ENCODE measurements around the gene PSMA1. TPM values are rescaled to one million over a fixed set of nuclear protein-coding genes. Genes with fewer than 3 reads are reported as not detected.

The PSMA1 gene
- total and polyA plus RNA-seq, 3 experiments from 2014 or later: 159 to 344 (median 337) TPM

DNA sequence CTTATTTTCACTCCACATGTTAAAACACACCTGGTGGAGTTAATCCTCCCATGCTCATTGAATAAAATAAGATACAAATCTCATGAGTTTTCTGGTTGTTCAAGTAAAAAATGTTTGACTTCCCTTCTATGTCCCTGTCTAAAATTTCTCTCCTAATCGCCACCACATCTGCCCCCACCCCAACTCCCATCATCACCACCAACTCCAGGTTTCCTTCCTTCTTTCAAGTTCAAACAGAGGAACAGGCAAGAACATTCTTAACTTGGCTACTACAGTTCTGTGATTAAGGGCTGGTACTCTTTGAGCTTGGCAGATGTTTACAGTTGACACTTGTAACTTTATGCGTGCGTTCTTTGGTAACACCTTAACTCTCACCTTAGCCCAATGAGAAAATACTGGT lies 9.1 kb upstream of the PSMA1 start:
- Mint-ChIP-seq H3K36me3 (peaks cover 0 to 4% (median 3%) of the 10 kb centered on the region in 3 donors), H3K27ac (peak overlapping the region in 1 of 8 donors; percentile 68)
- CTCF ChIA-PET: interaction anchor here (1.1 kb wide), 1 partner anchor 9 kb away, joined by 4 read pairs; the partner anchor contains the start of gene PSMA1

DNA sequence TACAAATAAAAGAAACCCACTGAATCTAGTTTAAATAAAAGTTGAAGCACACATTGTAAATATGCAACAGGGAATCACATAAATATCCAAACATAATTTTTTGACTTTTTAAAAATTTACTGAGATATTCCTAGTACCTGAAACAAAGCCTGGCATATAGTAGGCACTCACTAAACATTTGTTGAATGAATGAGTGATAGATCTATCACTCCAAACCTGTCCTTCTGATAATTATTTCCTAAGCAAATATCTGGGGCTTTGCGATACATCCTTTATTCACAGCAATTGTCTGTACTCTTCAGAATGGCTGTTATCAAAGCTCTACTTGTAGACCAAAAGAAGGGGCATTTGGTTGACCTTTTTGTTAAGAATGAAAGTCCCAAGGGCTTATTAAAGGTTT lies 2.6 kb upstream of the PSMA1 start:
- Histone ChIP-seq H3K9me3 (ENCODE audit: low read length) (no peaks in the 10 kb centered on the region), H3K27ac (ENCODE audit: low read depth, low read length) (no peak overlapping the region), H3K4me1 (ENCODE audit: insufficient read depth, low read length) (peaks cover 24% of the 10 kb centered on the region), H3K4me3 (ENCODE audit: low read length) (no peak overlapping the region), H3K27me3 (ENCODE audit: insufficient read depth, low read length, poor library complexity, severe bottlenecking) (no peaks in the 10 kb centered on the region), H3K36me3 (ENCODE audit: insufficient read depth, low read length) (no peaks in the 10 kb centered on the region)
- H3K4me1 Mint-ChIP-seq: peaks cover 25 to 31% (median 27%) of the 10 kb centered on the region in 3 donors
- no peaks in the 10 kb centered on the region for H3K9me3 Mint-ChIP-seq
- POLR2A ChIA-PET: no interaction called here
- peak overlapping the region in 1 of 8 donors; percentile 24 for H3K27ac Mint-ChIP-seq
- peak overlapping the region in 2 of 7 donors; percentile 23 to 27 for H3K4me3 Mint-ChIP-seq
- no peaks in the 10 kb centered on the region for H3K27me3 Mint-ChIP-seq
- CTCF ChIA-PET: interaction anchor here (1.3 to 1.9 kb wide), 2 partner anchors 122 to 385 kb away, joined by 5 to 7 read pairs; no protein-coding TSS in a partner anchor
- DNase-seq: no peak
- H3K36me3 Mint-ChIP-seq: peaks cover 0 to 22% (median 0%) of the 10 kb centered on the region in 3 donors

More for the DNA sequence above, 9.1 kb upstream of the PSMA1 start:
- Mint-ChIP-seq H3K4me3 (no peak overlapping the region), H3K4me1 (no peaks in the 10 kb centered on the region), H3K9me3 (no peaks in the 10 kb centered on the region), H3K27me3 (no peaks in the 10 kb centered on the region)
- H3K27me3 ChIP-seq (ENCODE audit: insufficient read depth, low read length, poor library complexity, severe bottlenecking): no peaks in the 10 kb centered on the region
- H3K27ac ChIP-seq (ENCODE audit: low read depth, low read length): no peak overlapping the region
- H3K9me3 ChIP-seq (ENCODE audit: low read length): no peaks in the 10 kb centered on the region
- H3K4me1 ChIP-seq (ENCODE audit: insufficient read depth, low read length): no peaks in the 10 kb centered on the region
- DNase-seq: no peak
- H3K36me3 ChIP-seq (ENCODE audit: insufficient read depth, low read length): no peaks in the 10 kb centered on the region
- POLR2A ChIA-PET: no interaction called here
- H3K4me3 ChIP-seq (ENCODE audit: low read length): no peak overlapping the region

DNA sequence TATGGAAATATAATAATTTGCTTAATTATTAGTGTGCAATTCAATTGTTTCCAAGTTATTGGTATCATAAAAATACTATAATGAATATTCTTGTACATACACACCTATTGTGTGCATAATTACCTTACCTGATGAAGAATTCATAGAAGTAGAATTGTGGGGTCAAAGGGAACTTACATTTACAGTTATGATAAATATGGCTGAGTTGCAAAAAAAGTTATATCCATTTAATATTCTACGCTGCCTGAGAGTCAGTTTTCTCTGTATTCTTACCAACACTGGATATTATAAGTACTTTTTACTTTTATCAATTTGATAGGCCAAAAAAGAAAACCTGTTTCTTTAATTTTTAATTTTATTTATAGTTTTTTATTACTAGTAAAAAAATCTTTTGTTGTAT lies 2.1 kb upstream of the PSMA1 start:
- H3K36me3 Mint-ChIP-seq: peaks cover 0 to 27% (median under 1%) of the 10 kb centered on the region in 3 donors
- Histone ChIP-seq H3K36me3 (ENCODE audit: insufficient read depth, low read length) (peaks cover 5% of the 10 kb centered on the region), H3K27ac (ENCODE audit: low read depth, low read length) (no peak overlapping the region), H3K27me3 (ENCODE audit: insufficient read depth, low read length, poor library complexity, severe bottlenecking) (no peaks in the 10 kb centered on the region), H3K4me1 (ENCODE audit: insufficient read depth, low read length) (peaks cover 24% of the 10 kb centered on the region), H3K9me3 (ENCODE audit: low read length) (no peaks in the 10 kb centered on the region), H3K4me3 (ENCODE audit: low read length) (no peak overlapping the region)
- H3K27ac Mint-ChIP-seq: no peak overlapping the region
- CTCF ChIA-PET: interaction anchor here (1.9 kb wide), 1 partner anchor 122 kb away, joined by 5 read pairs; no protein-coding TSS in a partner anchor
- DNase-seq: no peak
- peak overlapping the region in 1 of 7 donors; percentile 27 for H3K4me3 Mint-ChIP-seq
- no peaks in the 10 kb centered on the region for H3K9me3 Mint-ChIP-seq
- POLR2A ChIA-PET: no interaction called here
- H3K27me3 Mint-ChIP-seq: no peaks in the 10 kb centered on the region
- H3K4me1 Mint-ChIP-seq: peaks cover 30 to 37% (median 33%) of the 10 kb centered on the region in 3 donors

DNA sequence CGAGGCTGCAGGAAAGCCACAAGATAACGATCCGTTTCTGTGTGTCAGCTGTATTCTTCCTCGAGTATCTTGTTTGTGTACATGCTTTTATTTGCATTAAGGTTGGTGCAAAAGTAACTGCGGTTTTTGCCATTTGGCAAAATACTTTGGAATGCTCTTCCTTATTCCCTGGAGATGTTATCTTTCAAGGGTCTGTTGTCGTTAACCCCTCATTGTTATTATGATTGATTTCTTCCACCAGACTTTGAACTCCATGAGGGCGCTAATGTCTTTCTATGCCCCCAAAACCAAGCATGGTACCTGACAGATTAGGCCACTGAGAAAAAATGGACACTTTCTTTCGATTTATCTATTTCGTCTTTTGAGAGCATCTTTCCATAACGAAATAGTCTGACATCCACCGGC lies 563 bp upstream of the PSMA1 start:
- H3K4me3 ChIP-seq (ENCODE audit: low read length): peak overlapping the region; percentile 93
- no peaks in the 10 kb centered on the region for H3K27me3 Mint-ChIP-seq
- CTCF ChIA-PET: interaction anchor here (0.8 to 2.2 kb wide), 13 partner anchors 9 to 387 kb away, joined by 3 to 11 read pairs (median 3); partner anchors contain the start of genes CYP2R1 and PDE3B

DNA sequence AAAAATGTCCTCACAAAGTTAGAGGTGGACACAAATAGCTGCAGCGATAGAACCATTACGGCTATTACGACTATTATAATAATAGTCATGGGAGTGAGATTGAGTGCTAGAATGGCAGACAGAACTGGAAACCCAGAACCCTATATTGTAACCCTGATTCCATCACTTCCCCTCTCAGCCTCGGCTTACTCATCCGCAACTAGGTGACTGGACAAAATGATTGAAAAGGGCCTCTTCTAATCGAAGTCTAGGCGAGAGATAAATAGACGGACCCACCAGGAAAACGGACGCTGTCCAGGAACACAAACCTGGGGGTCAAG lies 629 bp downstream of the PSMA1 start:
- Histone ChIP-seq H3K36me3 (ENCODE audit: insufficient read depth, low read length) (peaks cover 14% of the 10 kb centered on the region), H3K4me3 (ENCODE audit: low read length) (peak overlapping the region; percentile 93), H3K4me1 (ENCODE audit: insufficient read depth, low read length) (peaks cover 24% of the 10 kb centered on the region), H3K9me3 (ENCODE audit: low read length) (no peaks in the 10 kb centered on the region), H3K27me3 (ENCODE audit: insufficient read depth, low read length, poor library complexity, severe bottlenecking) (no peaks in the 10 kb centered on the region), H3K27ac (ENCODE audit: low read depth, low read length) (peak overlapping the region; percentile 83)
- POLR2A ChIA-PET: interaction anchor here (1.4 to 2.1 kb wide), 3 partner anchors 20 to 372 kb away, joined by 6 to 13 read pairs (median 9); partner anchors contain the start of genes COPB1, CYP2R1 and PDE3B
- H3K4me3 Mint-ChIP-seq: peak overlapping the region; percentile 94 to 98 (median 97)
- no peak for DNase-seq
- no peaks in the 10 kb centered on the region for H3K9me3 Mint-ChIP-seq
- H3K27me3 Mint-ChIP-seq: no peaks in the 10 kb centered on the region
- H3K36me3 Mint-ChIP-seq: peaks cover 0 to 38% (median 4%) of the 10 kb centered on the region in 3 donors
- CTCF ChIA-PET: interaction anchor here (0.7 to 2.2 kb wide), 9 partner anchors 10 to 389 kb away, joined by 3 to 11 read pairs (median 4); partner anchors contain the start of gene CYP2R1
- peak overlapping the region; percentile 93 to 98 (median 96) for H3K27ac Mint-ChIP-seq
- peaks cover 33 to 44% (median 41%) of the 10 kb centered on the region in 3 donors for H3K4me1 Mint-ChIP-seq

More for the DNA sequence above, 563 bp upstream of the PSMA1 start:
- H3K36me3 ChIP-seq (ENCODE audit: insufficient read depth, low read length): peaks cover 8% of the 10 kb centered on the region
- H3K27ac Mint-ChIP-seq: peak overlapping the region; percentile 93 to 98 (median 96)
- H3K4me1 ChIP-seq (ENCODE audit: insufficient read depth, low read length): peaks cover 24% of the 10 kb centered on the region
- POLR2A ChIA-PET: interaction anchor here (0.7 to 2.1 kb wide), 7 partner anchors 21 to 371 kb away, joined by 3 to 13 read pairs (median 4); partner anchors contain the start of genes COPB1, CYP2R1 and PDE3B
- peak overlapping the region; percentile 94 to 98 (median 97) for H3K4me3 Mint-ChIP-seq
- H3K27ac ChIP-seq (ENCODE audit: low read depth, low read length): peak overlapping the region; percentile 83
- H3K4me1 Mint-ChIP-seq: peaks cover 33 to 40% (median 36%) of the 10 kb centered on the region in 3 donors
- H3K27me3 ChIP-seq (ENCODE audit: insufficient read depth, low read length, poor library complexity, severe bottlenecking): no peaks in the 10 kb centered on the region
- no peaks in the 10 kb centered on the region for H3K9me3 Mint-ChIP-seq
- DNase-seq: no peak
- H3K9me3 ChIP-seq (ENCODE audit: low read length): no peaks in the 10 kb centered on the region
- peaks cover 0 to 31% (median 2%) of the 10 kb centered on the region in 3 donors for H3K36me3 Mint-ChIP-seq

DNA sequence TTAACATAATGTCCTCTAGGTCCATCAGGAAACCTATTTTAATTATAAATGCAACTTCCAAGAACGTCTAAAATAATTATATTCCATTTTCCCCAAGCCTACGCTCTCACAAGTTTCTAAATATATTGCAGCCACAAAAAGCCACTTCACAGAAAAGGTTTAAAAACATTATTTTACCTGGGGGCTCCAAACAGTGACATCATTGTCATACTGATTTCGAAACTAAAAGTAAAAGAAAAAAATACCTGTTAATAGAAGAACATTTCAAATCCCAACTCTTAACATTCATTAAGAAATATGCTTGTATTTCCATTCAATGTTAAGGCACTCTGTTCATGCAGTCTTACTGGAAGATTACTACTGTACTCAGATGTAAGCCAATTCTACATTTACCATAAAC lies 1.4 kb downstream of the PSMA1 start:
- Mint-ChIP-seq H3K9me3 (no peaks in the 10 kb centered on the region), H3K27me3 (no peaks in the 10 kb centered on the region), H3K36me3 (peaks cover 0 to 44% (median 4%) of the 10 kb centered on the region in 3 donors), H3K4me3 (peak overlapping the region; percentile 94 to 98 (median 97)), H3K4me1 (peaks cover 33 to 45% (median 42%) of the 10 kb centered on the region in 3 donors), H3K27ac (peak overlapping the region; percentile 63 to 98 (median 96))
- peak overlapping the region; percentile 83 for H3K27ac ChIP-seq (ENCODE audit: low read depth, low read length)
- H3K4me1 ChIP-seq (ENCODE audit: insufficient read depth, low read length): peaks cover 24% of the 10 kb centered on the region
- H3K4me3 ChIP-seq (ENCODE audit: low read length): peak overlapping the region; percentile 93
- H3K9me3 ChIP-seq (ENCODE audit: low read length): no peaks in the 10 kb centered on the region
- no peaks in the 10 kb centered on the region for H3K27me3 ChIP-seq (ENCODE audit: insufficient read depth, low read length, poor library complexity, severe bottlenecking)
- DNase-seq: no peak
- CTCF ChIA-PET: interaction anchor here (0.7 to 2.2 kb wide), 4 partner anchors 126 to 389 kb away, joined by 3 to 11 read pairs (median 4); partner anchors contain the start of gene CYP2R1
- POLR2A ChIA-PET: interaction anchor here (2.1 kb wide), 1 partner anchor 373 kb away, joined by 9 read pairs; the partner anchor contains the start of gene CYP2R1
- peaks cover 15% of the 10 kb centered on the region for H3K36me3 ChIP-seq (ENCODE audit: insufficient read depth, low read length)

DNA sequence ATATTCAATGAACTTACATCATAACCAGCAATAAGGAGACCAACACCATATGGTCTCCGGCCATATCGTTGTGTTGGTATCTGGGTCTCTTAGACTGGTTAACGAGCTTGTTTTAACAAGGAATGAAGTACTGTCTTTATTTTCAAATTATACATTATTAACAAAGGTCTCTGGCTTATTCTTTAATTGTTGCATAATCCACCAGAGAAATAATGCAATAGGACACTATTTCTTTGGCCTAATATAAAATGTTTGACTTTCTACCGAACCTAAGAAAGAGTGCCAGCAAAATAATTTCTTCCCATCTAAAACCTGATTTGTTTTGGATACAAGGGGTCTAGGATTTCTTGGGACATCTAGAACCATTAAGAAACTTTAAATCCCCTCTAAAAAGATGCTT lies 6.4 kb downstream of the PSMA1 start:
- no peak for DNase-seq
- ChIA-PET POLR2A (no interaction called here), CTCF (no interaction called here)
- Histone ChIP-seq H3K4me1 (ENCODE audit: insufficient read depth, low read length) (peaks cover 10% of the 10 kb centered on the region), H3K36me3 (ENCODE audit: insufficient read depth, low read length) (peaks cover 44% of the 10 kb centered on the region), H3K27me3 (ENCODE audit: insufficient read depth, low read length, poor library complexity, severe bottlenecking) (no peaks in the 10 kb centered on the region), H3K9me3 (ENCODE audit: low read length) (no peaks in the 10 kb centered on the region), H3K27ac (ENCODE audit: low read depth, low read length) (no peak overlapping the region), H3K4me3 (ENCODE audit: low read length) (no peak overlapping the region)
- no peak overlapping the region for H3K27ac Mint-ChIP-seq
- no peak overlapping the region for H3K4me3 Mint-ChIP-seq
- no peaks in the 10 kb centered on the region for H3K9me3 Mint-ChIP-seq
- no peaks in the 10 kb centered on the region for H3K27me3 Mint-ChIP-seq
- peaks cover 18 to 34% (median 25%) of the 10 kb centered on the region in 3 donors for H3K4me1 Mint-ChIP-seq
- peaks cover 4 to 72% (median 16%) of the 10 kb centered on the region in 3 donors for H3K36me3 Mint-ChIP-seq

DNA sequence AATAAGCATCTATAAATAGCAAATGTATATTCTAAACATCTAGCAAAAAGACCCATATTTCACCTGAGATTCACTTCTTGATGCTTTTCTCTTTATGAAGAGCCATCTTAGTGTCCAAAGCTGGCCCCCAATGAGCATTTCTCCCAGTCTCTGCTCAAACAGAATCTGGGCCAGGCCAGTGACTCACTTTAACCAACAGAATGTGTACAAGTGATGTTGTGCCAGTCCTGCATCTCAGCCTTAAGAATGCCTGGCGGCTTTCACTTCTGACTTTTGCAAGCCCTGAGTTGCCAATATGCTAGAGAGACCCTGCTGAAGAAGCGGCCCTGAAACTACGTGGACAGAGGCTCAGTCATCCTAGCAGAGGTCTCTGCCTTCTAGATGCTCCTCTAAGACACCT lies 13.7 kb downstream of the PSMA1 start:
- DNase-seq: no peak
- H3K9me3 Mint-ChIP-seq: no peaks in the 10 kb centered on the region
- H3K27me3 ChIP-seq (ENCODE audit: insufficient read depth, low read length, poor library complexity, severe bottlenecking): no peaks in the 10 kb centered on the region
- peaks cover 45% of the 10 kb centered on the region for H3K36me3 ChIP-seq (ENCODE audit: insufficient read depth, low read length)
- H3K9me3 ChIP-seq (ENCODE audit: low read length): no peaks in the 10 kb centered on the region
- H3K27ac ChIP-seq (ENCODE audit: low read depth, low read length): no peak overlapping the region
- H3K27ac Mint-ChIP-seq: peak overlapping the region in 3 of 8 donors; percentile 22 to 58 (median 51)
- H3K4me1 ChIP-seq (ENCODE audit: insufficient read depth, low read length): no peaks in the 10 kb centered on the region
- H3K4me1 Mint-ChIP-seq: peaks cover 0 to 11% (median 3%) of the 10 kb centered on the region in 3 donors
- no peaks in the 10 kb centered on the region for H3K27me3 Mint-ChIP-seq
- no peak overlapping the region for H3K4me3 ChIP-seq (ENCODE audit: low read length)
- no peak overlapping the region for H3K4me3 Mint-ChIP-seq
- POLR2A ChIA-PET: no interaction called here
- CTCF ChIA-PET: interaction anchor here (1.5 kb wide), 1 partner anchor 14 kb away, joined by 4 read pairs; the partner anchor contains the start of gene PSMA1
- H3K36me3 Mint-ChIP-seq: peaks cover 8 to 75% (median 37%) of the 10 kb centered on the region in 3 donors

Data from CD8-positive, alpha-beta memory T cell (primary cell).